Measurements from ENCODE around the gene ZNF487. TPM values are rescaled to one million over a fixed set of nuclear protein-coding genes. Genes with fewer than 3 reads are reported as not detected.
A peak's percentile ranks its signal among the peaks of the same experiment; 100 is the strongest.
"Not testable (repeated sequence)": the region's sequence is repeated elsewhere in the genome, so short reads cannot be mapped to it uniquely, and the experiment has no call there.

ZNF487 gene
- total RNA-seq, 4 donors from 2014 or later = 2.9 to 7.2 (median 3.7) TPM

DNA sequence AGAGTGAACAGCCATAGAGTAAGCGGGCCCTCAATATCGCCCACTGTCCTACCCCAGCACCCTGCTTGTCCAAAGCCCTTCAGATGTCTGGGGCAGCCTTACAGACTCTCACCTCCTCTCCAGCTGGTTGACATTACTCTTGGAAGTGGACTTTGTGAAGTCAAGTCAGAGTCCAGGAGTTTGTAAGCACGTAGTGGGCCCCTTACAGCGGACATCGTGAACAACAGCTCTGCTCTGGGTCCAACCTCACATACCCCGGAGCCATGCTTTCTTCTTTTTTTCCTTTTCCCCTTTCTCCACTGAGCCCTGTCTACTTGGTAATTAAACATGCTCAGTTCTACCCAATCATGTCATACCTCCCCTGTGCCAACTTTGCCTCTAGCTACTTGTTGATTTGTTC is 45.4 kb upstream of the ZNF487 start:
- no peak for DNase-seq (ENCODE audit: low spot score in 2 of 2)
- intact Hi-C loops (cut with DNase I; ENCODE audit: low total_unique reads) = no loop called here

DNA sequence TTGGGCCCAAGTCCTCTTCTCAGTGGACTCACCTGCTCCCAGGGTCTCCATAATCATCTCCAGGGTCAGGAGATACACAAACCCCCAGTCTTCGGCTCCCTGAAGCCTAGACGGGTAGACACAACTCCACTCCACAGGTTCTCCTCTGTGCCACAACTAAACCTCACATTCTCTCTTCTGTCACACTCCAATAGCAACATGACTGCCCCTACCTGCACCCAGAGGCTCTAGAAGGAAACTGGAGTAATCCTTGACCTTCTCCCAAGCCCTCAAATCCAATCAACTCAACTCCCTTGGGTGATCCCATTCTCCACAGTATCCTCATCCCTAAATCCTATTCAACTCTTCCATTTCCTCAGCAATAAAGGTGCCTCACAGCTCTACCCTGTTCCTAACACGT is 44.2 kb upstream of the ZNF487 start:
- no peak for TF ChIP-seq POLR2A (IDR thresholded peaks at IDR 0.05)
- no peak overlapping the region for H3K4me3 ChIP-seq (ENCODE audit: low read depth, poor library complexity, severe bottlenecking)
- 86 to 92% methylated on average over 3 of the region's 3 CpGs for WGBS, 2 donors
- DNase-seq (ENCODE audit: low spot score in 2 of 2) = no peak
- intact Hi-C loops (cut with DNase I; ENCODE audit: low total_unique reads) = no loop called here

More for the DNA sequence above, 45.4 kb upstream of the ZNF487 start:
- WGBS, 2 donors = 70 to 77% methylated on average over 6 of the region's 6 CpGs
- no peak for TF ChIP-seq POLR2A (IDR thresholded peaks at IDR 0.05)
- no peak for TF ChIP-seq CTCF (IDR thresholded peaks at IDR 0.05)
- no peak overlapping the region for H3K4me3 ChIP-seq (ENCODE audit: low read depth, poor library complexity, severe bottlenecking)

DNA sequence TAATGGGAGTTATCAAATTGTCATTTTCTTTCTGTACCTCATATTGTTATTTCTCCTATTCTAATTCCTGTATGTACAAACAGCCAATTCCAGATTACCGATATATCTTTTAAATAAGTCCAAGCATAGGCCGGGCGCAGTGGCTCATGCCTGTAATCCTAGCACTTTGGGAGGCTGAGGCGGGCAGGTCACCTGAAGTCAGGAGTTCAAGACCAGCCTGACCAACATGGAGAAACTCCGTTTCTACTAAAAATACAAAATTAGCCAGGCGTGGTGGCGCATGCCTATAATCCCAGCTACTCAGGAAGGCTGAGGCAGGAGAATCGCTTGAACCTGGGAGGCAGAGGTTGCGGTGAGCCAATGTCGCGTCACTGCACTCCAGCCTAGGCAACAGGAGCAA is 43.7 kb upstream of the ZNF487 start:
- intact Hi-C loops (cut with DNase I; ENCODE audit: low total_unique reads); DNase-seq (ENCODE audit: low spot score in 2 of 2); H3K4me3 ChIP-seq (ENCODE audit: low read depth, poor library complexity, severe bottlenecking): not testable (repeated sequence)
- 93 to 94% methylated on average over 11 of the region's 11 CpGs for WGBS, 2 donors

GRCh38 chr10:43393606-43394360 is 43.1 kb upstream of the ZNF487 start:
- WGBS, 2 donors = 83 to 89% methylated on average over 3 of the region's 3 CpGs
- intact Hi-C loops (cut with DNase I; ENCODE audit: low total_unique reads) = no loop called here
- no peak for DNase-seq (ENCODE audit: low spot score in 2 of 2)
- no peak for TF ChIP-seq CTCF (IDR thresholded peaks at IDR 0.05)
- TF ChIP-seq POLR2A (IDR thresholded peaks at IDR 0.05) = no peak
- no peak overlapping the region for H3K4me3 ChIP-seq (ENCODE audit: low read depth, poor library complexity, severe bottlenecking)

GRCh38 chr10:43394868-43395267 is 42.0 kb upstream of the ZNF487 start:
- TF ChIP-seq CTCF (IDR thresholded peaks at IDR 0.05) (no peak), POLR2A (IDR thresholded peaks at IDR 0.05) (no peak)
- no peak for DNase-seq (ENCODE audit: low spot score in 2 of 2)
- H3K4me3 ChIP-seq (ENCODE audit: low read depth, poor library complexity, severe bottlenecking) = no peak overlapping the region
- WGBS, 2 donors = 79 to 80% methylated on average over 6 of the region's 6 CpGs
- intact Hi-C loops (cut with DNase I; ENCODE audit: low total_unique reads) = loop anchor here (5.0 kb wide), 1 partner anchor 42 kb away; the partner anchor contains the start of gene ZNF487

GRCh38 chr10:43395571-43396060 is 41.3 kb upstream of the ZNF487 start:
- 12 to 25% methylated on average over 18 of the region's 18 CpGs for WGBS, 2 donors
- DNase-seq (ENCODE audit: low spot score in 2 of 2) = peak; percentile 49 to 89
- TF ChIP-seq CTCF (IDR thresholded peaks at IDR 0.05) (no peak), POLR2A (IDR thresholded peaks at IDR 0.05) (no peak)
- peak overlapping the region; percentile 46 for H3K4me3 ChIP-seq (ENCODE audit: low read depth, poor library complexity, severe bottlenecking)
- intact Hi-C loops (cut with DNase I; ENCODE audit: low total_unique reads) = loop anchor here (5.0 kb wide), 1 partner anchor 42 kb away; the partner anchor contains the start of gene ZNF487

All from lower leg skin (tissue), 4 donors.